Measurements from ENCODE around the gene PMEPA1. TPM values are rescaled to one million over a fixed set of nuclear protein-coding genes. Genes with fewer than 3 reads are reported as not detected.

PMEPA1 gene
- polyA plus RNA-seq (ENCODE audit: insufficient read length in 10 of 10) = 10 to 100 TPM; 15.2 to 31.8 (median 20.6) TPM
- long read RNA-seq, donor 1, full-length matches to known transcripts = 11 of 11 reads
- long read RNA-seq, donor 1, partial matches to known transcripts = 0 of 11 reads
- long read RNA-seq, donor 1, other reads (novel, unspliced or antisense) = 0 of 11 reads
- long read RNA-seq, donor 2, full-length matches to known transcripts = 13 of 13 reads
- long read RNA-seq, donor 2, partial matches to known transcripts = 0 of 13 reads
- long read RNA-seq, donor 2, other reads (novel, unspliced or antisense) = 0 of 13 reads
- long read RNA-seq, donor 3 = 0 reads
- long read RNA-seq, donor 4, full-length matches to known transcripts = 9 of 9 reads
- long read RNA-seq, donor 4, partial matches to known transcripts = 0 of 9 reads
- long read RNA-seq, donor 4, other reads (novel, unspliced or antisense) = 0 of 9 reads
- long read RNA-seq, donor 5, full-length matches to known transcripts = 12 of 12 reads
- long read RNA-seq, donor 5, partial matches to known transcripts = 0 of 12 reads
- long read RNA-seq, donor 5, other reads (novel, unspliced or antisense) = 0 of 12 reads
- long read RNA-seq, donor 6, full-length matches to known transcripts = 15 of 15 reads
- long read RNA-seq, donor 6, partial matches to known transcripts = 0 of 15 reads
- long read RNA-seq, donor 6, other reads (novel, unspliced or antisense) = 0 of 15 reads
- long read RNA-seq, donor 7, full-length matches to known transcripts = 8 of 8 reads
- long read RNA-seq, donor 7, partial matches to known transcripts = 0 of 8 reads
- long read RNA-seq, donor 7, other reads (novel, unspliced or antisense) = 0 of 8 reads
- long read RNA-seq, donor 8, full-length matches to known transcripts = 8 of 8 reads
- long read RNA-seq, donor 8, partial matches to known transcripts = 0 of 8 reads
- long read RNA-seq, donor 8, other reads (novel, unspliced or antisense) = 0 of 8 reads
- long read RNA-seq, donor 9, full-length matches to known transcripts = 2 of 2 reads
- long read RNA-seq, donor 9, partial matches to known transcripts = 0 of 2 reads
- long read RNA-seq, donor 9, other reads (novel, unspliced or antisense) = 0 of 2 reads

GRCh38 chr20:57709823-57710799 is at the start of gene PMEPA1:
Gene PMEPA1 (minus strand): TSS chr20:57710015. CDS start chr20:57709582, 433 bp downstream.
- DNase-seq = peak; percentile 95 to 98 (median 97)

GRCh38 chr20:57757767-57758166 is 48.0 kb upstream of the PMEPA1 start:
- no peak for DNase-seq

- DNase-seq = no peak
Measured at GRCh38 chr20:57756921-57757320, 47.1 kb upstream of the PMEPA1 start.

- no peak for DNase-seq
Measured at GRCh38 chr20:57756213-57756612, 46.4 kb upstream of the PMEPA1 start.

GRCh38 chr20:57755609-57756008 is 45.8 kb upstream of the PMEPA1 start:
- no peak for DNase-seq

GRCh38 chr20:57754190-57754589 is 44.4 kb upstream of the PMEPA1 start:
- no peak for DNase-seq

- DNase-seq = no peak
Measured at GRCh38 chr20:57753332-57754164, 43.7 kb upstream of the PMEPA1 start.

- DNase-seq = no peak
Measured at GRCh38 chr20:57751411-57751810, 41.6 kb upstream of the PMEPA1 start.

GRCh38 chr20:57749869-57750268 is 40.1 kb upstream of the PMEPA1 start:
- peak in 1 of 3 donors; percentile 20 for DNase-seq

- DNase-seq = no peak
Measured at GRCh38 chr20:57749131-57749690, 39.4 kb upstream of the PMEPA1 start.

GRCh38 chr20:57748601-57749130 is 38.9 kb upstream of the PMEPA1 start:
- peak; percentile 67 to 84 (median 77) for DNase-seq

- DNase-seq = no peak
Measured at GRCh38 chr20:57747861-57748481, 38.2 kb upstream of the PMEPA1 start.

GRCh38 chr20:57746832-57747404 is 37.1 kb upstream of the PMEPA1 start:
- peak in 1 of 3 donors; percentile 26 for DNase-seq

- DNase-seq = no peak
Measured at GRCh38 chr20:57746201-57746600, 36.4 kb upstream of the PMEPA1 start.

GRCh38 chr20:57744206-57744605 is 34.4 kb upstream of the PMEPA1 start:
- no peak for DNase-seq

- no peak for DNase-seq
Measured at GRCh38 chr20:57743450-57744095, 33.8 kb upstream of the PMEPA1 start.

GRCh38 chr20:57742507-57743181 is 32.8 kb upstream of the PMEPA1 start:
- no peak for DNase-seq
